Panc1 (cell line): Measurements from ENCODE around the gene SMAD7. TPM values are rescaled to one million over a fixed set of nuclear protein-coding genes. Genes with fewer than 3 reads are reported as not detected.
A peak's percentile ranks its signal among the peaks of the same experiment; 100 is the strongest.

Source experiments
- ATAC-seq: fragments of 200-7000 bp; cut with Tn5 transposase; 2 replicates; pipeline ENCODE4 v1.9.1; 2020; ENCODE audit warnings: mild to moderate bottlenecking, moderate library complexity
- BruUV-seq: library from RNA; stranded (reverse); fragments of 400-500 nt; replicated peaks from 2 replicates; lab custom pipeline; 2021; lab: Mats Ljungman, UMichigan
- CTCF ChIA-PET: fragments of 300-600 bp; sonication (Branson Sonifier 250); formaldehyde crosslinking; loops from one replicate; lab custom pipeline; 2022; ENCODE audit warnings: antibody characterized with exemption; lab: Charles Lee
- POLR2A ChIA-PET: fragments of 300-600 bp; sonication (Branson Sonifier 250); formaldehyde crosslinking; loops from one replicate; lab custom pipeline; 2022; ENCODE audit warnings: antibody characterized with exemption; lab: Charles Lee
- DNase-seq: peaks from one replicate; pipeline ENCODE4 v3.0.0-alpha.2; 2010; ENCODE audit warnings: low read depth, low spot score
- H3K27ac ChIP-seq: 2 replicates; pipeline ENCODE4 v1.5.1; 2011; ENCODE audit warnings: mild to moderate bottlenecking, low read length, inconsistent platforms
- H3K27me3 ChIP-seq: fragments of 200-500 bp; sonication (Bioruptor generic); 2 replicates; pipeline ENCODE4 v1.6.0; 2014; ENCODE audit warnings: low read length, inconsistent platforms; ENCODE audit not compliant: control insufficient read depth, insufficient read depth
- H3K36me3 ChIP-seq: fragments of 200-500 bp; sonication (Bioruptor generic); 2 replicates; pipeline ENCODE4 v1.5.1; 2014; ENCODE audit warnings: inconsistent platforms, mild to moderate bottlenecking, low read length, moderate library complexity; ENCODE audit not compliant: control insufficient read depth, insufficient read depth
- H3K4me1 ChIP-seq: 2 replicates; pipeline ENCODE4 v1.5.1; 2011; ENCODE audit warnings: inconsistent platforms, mild to moderate bottlenecking, low read length, moderate library complexity; ENCODE audit not compliant: control insufficient read depth, insufficient read depth
- H3K4me3 ChIP-seq, 2 experiments: 2 replicates each; pipeline ENCODE4 v1.5.1; 2011 to 2012; ENCODE audit warnings: low read depth in 2 of 2, low read length in 2 of 2, mild to moderate bottlenecking in 2 of 2, inconsistent platforms in 1 of 2, moderate library complexity in 1 of 2
- H3K9me3 ChIP-seq: fragments of 200-500 bp; sonication (Bioruptor generic); 2 replicates; pipeline ENCODE4 v1.5.1; 2014; ENCODE audit warnings: low read depth, mild to moderate bottlenecking, inconsistent platforms, low read length, moderate library complexity; ENCODE audit not compliant: control insufficient read depth, insufficient read depth
- POLR2AphosphoS5 ChIP-seq: IDR thresholded peaks from 2 replicates; pipeline ENCODE4 v1.6.1; 2012; ENCODE audit warnings: mild to moderate bottlenecking, low read depth, low read length, moderate library complexity
- SIN3A ChIP-seq: IDR thresholded peaks from 2 replicates; pipeline ENCODE4 v1.6.1; 2012; ENCODE audit warnings: low read depth, mild to moderate bottlenecking, low read length, moderate library complexity, borderline replicate concordance; ENCODE audit not compliant: insufficient read depth
- TCF7L2 ChIP-seq: IDR thresholded peaks from 2 replicates; pipeline ENCODE4 v1.6.1; 2011; ENCODE audit warnings: mild to moderate bottlenecking, low read depth, low read length, inconsistent platforms
- in situ Hi-C: cut with HindIII; loops from 2 replicates; pipeline ENCODE4 v1.10.0; 2016; ENCODE audit warnings: low sequenced_read_pairs, low pct_unique_long_range_greater_than_20kb
- intact Hi-C: fragments of 100-400 bp; cut with micrococcal nuclease; formaldehyde crosslinking; loops from one replicate; pipeline ENCODE4 v1.10.0; 2022; ENCODE audit not compliant: unreplicated experiment
- total RNA-seq: library from RNA; stranded (reverse); gene quantifications from one replicate; pipeline ENCODE4 v1.2.1, GENCODE V29; 2021; ENCODE audit not compliant: unreplicated experiment
- TF ChIP-seq, protein P1 (sequence below): fragments of 450-650 bp; IDR thresholded peaks from 2 replicates; pipeline ENCODE4 v1.5.1; 2017; ENCODE audit warnings: mild to moderate bottlenecking
- TF ChIP-seq, protein P2 (sequence below), 2 experiments: IDR thresholded peaks; 2 replicates each; pipeline ENCODE4 v1.6.1; 2011 to 2012; ENCODE audit warnings: low read depth in 2 of 2, control low read depth in 1 of 2, low read length in 1 of 2, mild to moderate bottlenecking in 1 of 2, moderate library complexity in 1 of 2; ENCODE audit not compliant: insufficient read depth in 1 of 2

SMAD7 gene
- total RNA-seq, 1 experiment from 2014 or later = 21.3 TPM

- TF ChIP-seq, protein P1, sequence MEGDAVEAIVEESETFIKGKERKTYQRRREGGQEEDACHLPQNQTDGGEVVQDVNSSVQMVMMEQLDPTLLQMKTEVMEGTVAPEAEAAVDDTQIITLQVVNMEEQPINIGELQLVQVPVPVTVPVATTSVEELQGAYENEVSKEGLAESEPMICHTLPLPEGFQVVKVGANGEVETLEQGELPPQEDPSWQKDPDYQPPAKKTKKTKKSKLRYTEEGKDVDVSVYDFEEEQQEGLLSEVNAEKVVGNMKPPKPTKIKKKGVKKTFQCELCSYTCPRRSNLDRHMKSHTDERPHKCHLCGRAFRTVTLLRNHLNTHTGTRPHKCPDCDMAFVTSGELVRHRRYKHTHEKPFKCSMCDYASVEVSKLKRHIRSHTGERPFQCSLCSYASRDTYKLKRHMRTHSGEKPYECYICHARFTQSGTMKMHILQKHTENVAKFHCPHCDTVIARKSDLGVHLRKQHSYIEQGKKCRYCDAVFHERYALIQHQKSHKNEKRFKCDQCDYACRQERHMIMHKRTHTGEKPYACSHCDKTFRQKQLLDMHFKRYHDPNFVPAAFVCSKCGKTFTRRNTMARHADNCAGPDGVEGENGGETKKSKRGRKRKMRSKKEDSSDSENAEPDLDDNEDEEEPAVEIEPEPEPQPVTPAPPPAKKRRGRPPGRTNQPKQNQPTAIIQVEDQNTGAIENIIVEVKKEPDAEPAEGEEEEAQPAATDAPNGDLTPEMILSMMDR = no peak
- TF ChIP-seq, protein P2, sequence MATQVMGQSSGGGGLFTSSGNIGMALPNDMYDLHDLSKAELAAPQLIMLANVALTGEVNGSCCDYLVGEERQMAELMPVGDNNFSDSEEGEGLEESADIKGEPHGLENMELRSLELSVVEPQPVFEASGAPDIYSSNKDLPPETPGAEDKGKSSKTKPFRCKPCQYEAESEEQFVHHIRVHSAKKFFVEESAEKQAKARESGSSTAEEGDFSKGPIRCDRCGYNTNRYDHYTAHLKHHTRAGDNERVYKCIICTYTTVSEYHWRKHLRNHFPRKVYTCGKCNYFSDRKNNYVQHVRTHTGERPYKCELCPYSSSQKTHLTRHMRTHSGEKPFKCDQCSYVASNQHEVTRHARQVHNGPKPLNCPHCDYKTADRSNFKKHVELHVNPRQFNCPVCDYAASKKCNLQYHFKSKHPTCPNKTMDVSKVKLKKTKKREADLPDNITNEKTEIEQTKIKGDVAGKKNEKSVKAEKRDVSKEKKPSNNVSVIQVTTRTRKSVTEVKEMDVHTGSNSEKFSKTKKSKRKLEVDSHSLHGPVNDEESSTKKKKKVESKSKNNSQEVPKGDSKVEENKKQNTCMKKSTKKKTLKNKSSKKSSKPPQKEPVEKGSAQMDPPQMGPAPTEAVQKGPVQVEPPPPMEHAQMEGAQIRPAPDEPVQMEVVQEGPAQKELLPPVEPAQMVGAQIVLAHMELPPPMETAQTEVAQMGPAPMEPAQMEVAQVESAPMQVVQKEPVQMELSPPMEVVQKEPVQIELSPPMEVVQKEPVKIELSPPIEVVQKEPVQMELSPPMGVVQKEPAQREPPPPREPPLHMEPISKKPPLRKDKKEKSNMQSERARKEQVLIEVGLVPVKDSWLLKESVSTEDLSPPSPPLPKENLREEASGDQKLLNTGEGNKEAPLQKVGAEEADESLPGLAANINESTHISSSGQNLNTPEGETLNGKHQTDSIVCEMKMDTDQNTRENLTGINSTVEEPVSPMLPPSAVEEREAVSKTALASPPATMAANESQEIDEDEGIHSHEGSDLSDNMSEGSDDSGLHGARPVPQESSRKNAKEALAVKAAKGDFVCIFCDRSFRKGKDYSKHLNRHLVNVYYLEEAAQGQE (IDR thresholded peaks at IDR 0.05; ENCODE audit: insufficient read depth in 1 of 2, low read depth in 2 of 2, low read length in 1 of 2) = no peak
- TF ChIP-seq TCF7L2 (no peak), SIN3A (no peak), POLR2AphosphoS5 (no peak)
- intact Hi-C loops = no loop called here
- DNase-seq (no peak), ATAC-seq (peak; percentile 43)
- BruUV-seq = no TSS peak
- Histone ChIP-seq H3K27ac (no peak overlapping the region; the same call in 1 of the 2 replicates), H3K36me3 (no peaks in the 10 kb centered on the region), H3K4me3 (no peak overlapping the region), H3K9me3 (no peaks in the 10 kb centered on the region), H3K4me1 (peaks cover 38% of the 10 kb centered on the region), H3K27me3 (no peaks in the 10 kb centered on the region)
- ChIA-PET POLR2A (interaction anchor here (0.6 kb wide), 1 partner anchor 524 kb away, joined by 4 read pairs; no protein-coding TSS in a partner anchor), CTCF (no interaction called here)
- in situ Hi-C loops = no loop called here
Measured at GRCh38 chr18:48996901-48997463, 46.2 kb upstream of the SMAD7 start.

DNA sequence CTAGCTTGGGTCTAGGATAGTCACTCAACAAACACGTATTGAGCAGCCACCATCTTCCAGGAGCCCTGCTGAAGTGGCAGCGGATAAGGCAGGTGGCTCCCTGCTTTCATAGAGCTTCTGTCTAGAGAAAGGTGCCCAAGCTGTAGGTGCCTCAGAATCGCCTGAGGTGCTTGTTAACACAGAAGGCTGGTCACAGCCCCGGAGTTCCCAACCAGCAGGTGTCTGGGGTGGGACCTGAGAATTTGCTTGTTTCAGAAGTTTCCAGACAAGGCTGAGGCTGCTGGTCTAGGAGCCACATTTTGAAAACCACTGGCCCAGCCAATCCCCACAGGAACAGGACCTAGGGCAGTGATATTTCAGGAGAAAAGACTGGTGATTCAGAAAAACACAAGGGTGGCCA lies 45.3 kb upstream of the SMAD7 start:
- no TSS peak for BruUV-seq
- no peak for ATAC-seq
- intact Hi-C loops = no loop called here
- no peaks in the 10 kb centered on the region for H3K9me3 ChIP-seq
- no peaks in the 10 kb centered on the region for H3K27me3 ChIP-seq
- DNase-seq = no peak
- no peaks in the 10 kb centered on the region for H3K36me3 ChIP-seq
- H3K27ac ChIP-seq = no peak overlapping the region
- CTCF ChIA-PET = no interaction called here
- H3K4me3 ChIP-seq = no peak overlapping the region
- POLR2A ChIA-PET = no interaction called here
- H3K4me1 ChIP-seq = peaks cover 47% of the 10 kb centered on the region
- in situ Hi-C loops = no loop called here
- TF ChIP-seq TCF7L2 (no peak), SIN3A (no peak), POLR2AphosphoS5 (no peak)
- TF ChIP-seq, protein P2 (IDR thresholded peaks at IDR 0.05; ENCODE audit: insufficient read depth in 1 of 2, low read depth in 2 of 2, low read length in 1 of 2) = no peak
- TF ChIP-seq, protein P1 = no peak
